ENCODE measurements around the gene PROCA1. TPM values are rescaled to one million over a fixed set of nuclear protein-coding genes. Genes with fewer than 3 reads are reported as not detected.

Gene PROCA1
- total and polyA plus RNA-seq, 2 of the 13 experiments (the other 11 are each of a cell fraction or from before 2014, with no cell fraction given) = 0.73 to 1.5 TPM

DNA sequence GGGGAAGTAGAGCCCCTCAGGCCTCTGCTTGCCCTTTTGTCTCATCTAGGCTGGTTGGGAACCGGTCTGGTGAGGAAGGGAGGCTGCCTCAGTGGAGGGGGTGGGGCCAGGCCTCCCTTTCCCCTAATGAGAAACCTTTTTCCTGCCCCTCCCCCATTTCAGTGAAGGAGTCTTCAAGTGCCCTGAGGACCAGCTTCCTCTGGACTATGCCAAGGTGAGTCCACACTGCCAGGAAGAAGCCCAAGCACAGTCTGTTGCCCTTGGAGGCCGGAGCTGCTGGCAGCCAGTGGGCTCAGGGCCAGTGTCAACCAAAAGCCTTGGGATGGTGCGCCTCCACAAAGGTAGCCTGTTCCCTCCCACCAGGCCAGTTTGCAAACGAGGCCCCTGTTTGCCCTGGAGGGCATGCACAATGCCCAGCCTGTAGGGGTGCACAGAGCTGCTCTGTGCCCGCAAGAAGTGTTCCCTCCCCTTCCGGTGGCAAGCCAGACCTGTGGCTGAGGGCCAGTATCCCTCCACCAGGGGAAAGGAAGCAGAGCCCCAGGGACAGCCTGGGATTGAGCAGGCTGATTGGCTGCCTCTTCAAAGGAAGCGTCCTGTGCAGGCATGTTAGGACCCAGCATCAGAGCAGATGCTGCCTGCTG, 35.5 kb upstream of the PROCA1 start:
- peaks cover 60% of the 10 kb centered on the region for H3K4me1 ChIP-seq (ENCODE audit: insufficient read depth, low read length)
- ChIA-PET POLR2A (interaction anchor here (12.3 kb wide), 1 partner anchor 20 kb away, joined by 590 read pairs; the partner anchor contains the start of genes NEK8 and TLCD1), CTCF (ENCODE audit: low intra/inter-chr PET ratio, low total read pairs) (interaction anchor here (1.3 to 1.4 kb wide), 2 partner anchors 20 to 100 kb away, joined by 4 read pairs; no protein-coding TSS in a partner anchor)
- WGBS (ENCODE audit: low lambda C conversion rate) = 95% methylated on average over 4 of the region's 7 CpGs
- 0 out of 6 replicates have a peak overlapping the region, but pooled peaks of 1 of the 3 experiments have one; percentile 93 for H3K4me3 ChIP-seq (replicated peaks in 1 of 3; ENCODE audit: insufficient read depth in 1 of 3, low read depth in 2 of 3, low read length in 3 of 3)
- no peak overlapping the region for H2AFZ ChIP-seq (ENCODE audit: low read length)
- in situ Hi-C loops (cut with HindIII; ENCODE audit: extremely low pct_ligation_motif_present, low pct_unique_long_range_greater_than_20kb) = loop anchor here (25.0 kb wide), 1 partner anchor 365 kb away; no protein-coding TSS in a partner anchor
- peaks cover 52% of the 10 kb centered on the region for H4K20me1 ChIP-seq (ENCODE audit: insufficient read depth, low read length)
- no peak for FAIRE-seq
- peak; percentile 97 for TF ChIP-seq HNRNPL (IDR thresholded peaks at IDR 0.05; ENCODE audit: low read depth, low read length)
- no peak for TF ChIP-seq ZNF383 (CRISPR knock-in tag; IDR thresholded peaks at IDR 0.05; ENCODE audit: borderline replicate concordance)
- TF ChIP-seq AGO2 (optimal IDR thresholded peaks at IDR 0.05; ENCODE audit: low read depth, low read length) = peak; percentile 24
- H3K9me3 ChIP-seq (ENCODE audit: low read length) = no peaks in the 10 kb centered on the region
- intact Hi-C loops (cut with micrococcal nuclease; ENCODE audit: unreplicated experiment) = no loop called here
- H3K4me2 ChIP-seq (ENCODE audit: low read depth, low read length) = no peak overlapping the region; the same call in 1 of the 2 replicates
- H3K9ac ChIP-seq (ENCODE audit: insufficient read depth, low read depth, low read length) = no peak overlapping the region
- DNase-seq (ENCODE audit: low spot score) = no peak
- H3K27ac ChIP-seq (ENCODE audit: extremely low read length, insufficient read depth, low read length) = peak overlapping the region; percentile 95
- BruUV-seq (replicated peaks) = no TSS peak
- no peaks in the 10 kb centered on the region; a peak in 1 of 5 replicates for H3K27me3 ChIP-seq (ENCODE audit: control insufficient read depth in 1 of 2, insufficient read depth in 2 of 2, low read length in 2 of 2)
- peaks cover 33% of the 10 kb centered on the region for H3K79me2 ChIP-seq (ENCODE audit: insufficient read depth, low read length)
- H3K36me3 ChIP-seq (replicated peaks in 1 of 2; ENCODE audit: control insufficient read depth in 1 of 2, insufficient read depth in 2 of 2, low read length in 2 of 2) = peaks cover 36 to 43% of the 10 kb centered on the region in 2 experiments
- no peak for ATAC-seq

DNA sequence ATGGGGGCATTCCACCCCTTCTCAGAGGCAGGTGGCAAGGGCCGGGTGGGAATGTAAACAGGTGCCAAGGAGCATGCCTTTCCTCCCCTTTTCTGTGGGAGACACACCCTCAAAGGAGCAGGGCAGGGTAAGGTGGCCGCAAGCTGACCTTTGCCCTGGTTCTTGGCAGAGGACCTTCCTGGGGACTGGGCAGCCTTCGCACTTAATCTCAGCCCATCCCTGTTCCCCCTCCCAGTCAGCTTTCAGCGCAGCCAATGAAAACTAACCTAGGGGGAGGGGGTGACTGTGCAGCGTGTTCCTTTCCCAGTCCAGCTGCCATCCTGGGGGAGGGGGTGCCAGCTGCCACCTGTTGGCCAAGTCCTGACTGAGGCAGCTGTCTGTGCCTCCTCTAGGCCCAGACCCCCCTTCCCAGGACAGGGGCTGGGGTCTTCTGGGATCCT, 34.9 kb upstream of the PROCA1 start:
- CTCF ChIA-PET (ENCODE audit: low intra/inter-chr PET ratio, low total read pairs) = interaction anchor here (1.3 to 1.4 kb wide), 2 partner anchors 20 to 100 kb away, joined by 4 read pairs; no protein-coding TSS in a partner anchor
- Histone ChIP-seq H3K27ac (ENCODE audit: extremely low read length, insufficient read depth, low read length) (peak overlapping the region; percentile 95), H4K20me1 (ENCODE audit: insufficient read depth, low read length) (peaks cover 52% of the 10 kb centered on the region), H3K36me3 (replicated peaks in 1 of 2; ENCODE audit: control insufficient read depth in 1 of 2, insufficient read depth in 2 of 2, low read length in 2 of 2) (peaks cover 35 to 43% of the 10 kb centered on the region in 2 experiments), H3K9me3 (ENCODE audit: low read length) (no peaks in the 10 kb centered on the region), H3K79me2 (ENCODE audit: insufficient read depth, low read length) (peaks cover 33% of the 10 kb centered on the region), H3K9ac (ENCODE audit: insufficient read depth, low read depth, low read length) (peak overlapping the region; percentile 98; the same call in 1 of the 2 replicates), H3K27me3 (ENCODE audit: control insufficient read depth in 1 of 2, insufficient read depth in 2 of 2, low read length in 2 of 2) (no peaks in the 10 kb centered on the region; a peak in 1 of 5 replicates), H3K4me1 (ENCODE audit: insufficient read depth, low read length) (peaks cover 65% of the 10 kb centered on the region), H3K4me3 (replicated peaks in 1 of 3; ENCODE audit: insufficient read depth in 1 of 3, low read depth in 2 of 3, low read length in 3 of 3) (peak overlapping the region in 1 of 3 experiments; percentile 93; a peak in 1 of 6 replicates), H2AFZ (ENCODE audit: low read length) (no peak overlapping the region), H3K4me2 (ENCODE audit: low read depth, low read length) (peak overlapping the region; percentile 98)
- ATAC-seq (no peak), FAIRE-seq (no peak), DNase-seq (ENCODE audit: low spot score) (no peak)
- POLR2A ChIA-PET = interaction anchor here (2.3 to 12.3 kb wide), 3 partner anchors 19 to 162 kb away, joined by 7 to 590 read pairs (median 92); partner anchors contain the start of genes NEK8, RPL23A and TLCD1
- BruUV-seq (replicated peaks) = no TSS peak
- WGBS (ENCODE audit: low lambda C conversion rate) = 50% methylated on average over 1 of the region's 5 CpGs
- intact Hi-C loops (cut with micrococcal nuclease; ENCODE audit: unreplicated experiment) (no loop called here), in situ Hi-C loops (cut with HindIII; ENCODE audit: extremely low pct_ligation_motif_present, low pct_unique_long_range_greater_than_20kb) (loop anchor here (25.0 kb wide), 1 partner anchor 366 kb away; no protein-coding TSS in a partner anchor)
- TF ChIP-seq ZNF772 (CRISPR knock-in tag; IDR thresholded peaks at IDR 0.05) = 0 out of 2 replicates have a peak, but pooled peaks have one; percentile 22
- TF ChIP-seq, protein P1, sequence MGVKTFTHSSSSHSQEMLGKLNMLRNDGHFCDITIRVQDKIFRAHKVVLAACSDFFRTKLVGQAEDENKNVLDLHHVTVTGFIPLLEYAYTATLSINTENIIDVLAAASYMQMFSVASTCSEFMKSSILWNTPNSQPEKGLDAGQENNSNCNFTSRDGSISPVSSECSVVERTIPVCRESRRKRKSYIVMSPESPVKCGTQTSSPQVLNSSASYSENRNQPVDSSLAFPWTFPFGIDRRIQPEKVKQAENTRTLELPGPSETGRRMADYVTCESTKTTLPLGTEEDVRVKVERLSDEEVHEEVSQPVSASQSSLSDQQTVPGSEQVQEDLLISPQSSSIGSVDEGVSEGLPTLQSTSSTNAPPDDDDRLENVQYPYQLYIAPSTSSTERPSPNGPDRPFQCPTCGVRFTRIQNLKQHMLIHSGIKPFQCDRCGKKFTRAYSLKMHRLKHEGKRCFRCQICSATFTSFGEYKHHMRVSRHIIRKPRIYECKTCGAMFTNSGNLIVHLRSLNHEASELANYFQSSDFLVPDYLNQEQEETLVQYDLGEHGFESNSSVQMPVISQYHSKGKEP (CRISPR knock-in tag; IDR thresholded peaks at IDR 0.05) = no peak
- TF ChIP-seq, protein P2, sequence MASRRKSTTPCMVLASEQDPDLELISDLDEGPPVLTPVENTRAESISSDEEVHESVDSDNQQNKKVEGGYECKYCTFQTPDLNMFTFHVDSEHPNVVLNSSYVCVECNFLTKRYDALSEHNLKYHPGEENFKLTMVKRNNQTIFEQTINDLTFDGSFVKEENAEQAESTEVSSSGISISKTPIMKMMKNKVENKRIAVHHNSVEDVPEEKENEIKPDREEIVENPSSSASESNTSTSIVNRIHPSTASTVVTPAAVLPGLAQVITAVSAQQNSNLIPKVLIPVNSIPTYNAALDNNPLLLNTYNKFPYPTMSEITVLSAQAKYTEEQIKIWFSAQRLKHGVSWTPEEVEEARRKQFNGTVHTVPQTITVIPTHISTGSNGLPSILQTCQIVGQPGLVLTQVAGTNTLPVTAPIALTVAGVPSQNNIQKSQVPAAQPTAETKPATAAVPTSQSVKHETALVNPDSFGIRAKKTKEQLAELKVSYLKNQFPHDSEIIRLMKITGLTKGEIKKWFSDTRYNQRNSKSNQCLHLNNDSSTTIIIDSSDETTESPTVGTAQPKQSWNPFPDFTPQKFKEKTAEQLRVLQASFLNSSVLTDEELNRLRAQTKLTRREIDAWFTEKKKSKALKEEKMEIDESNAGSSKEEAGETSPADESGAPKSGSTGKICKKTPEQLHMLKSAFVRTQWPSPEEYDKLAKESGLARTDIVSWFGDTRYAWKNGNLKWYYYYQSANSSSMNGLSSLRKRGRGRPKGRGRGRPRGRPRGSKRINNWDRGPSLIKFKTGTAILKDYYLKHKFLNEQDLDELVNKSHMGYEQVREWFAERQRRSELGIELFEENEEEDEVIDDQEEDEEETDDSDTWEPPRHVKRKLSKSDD (CRISPR knock-in tag; IDR thresholded peaks at IDR 0.05; ENCODE audit: low read depth) = 0 out of 2 replicates have a peak, but pooled peaks have one; percentile 25
- TF ChIP-seq ZNF724P (CRISPR knock-in tag; IDR thresholded peaks at IDR 0.05; ENCODE audit: borderline replicate concordance) = no peak
- TF ChIP-seq, protein P3, sequence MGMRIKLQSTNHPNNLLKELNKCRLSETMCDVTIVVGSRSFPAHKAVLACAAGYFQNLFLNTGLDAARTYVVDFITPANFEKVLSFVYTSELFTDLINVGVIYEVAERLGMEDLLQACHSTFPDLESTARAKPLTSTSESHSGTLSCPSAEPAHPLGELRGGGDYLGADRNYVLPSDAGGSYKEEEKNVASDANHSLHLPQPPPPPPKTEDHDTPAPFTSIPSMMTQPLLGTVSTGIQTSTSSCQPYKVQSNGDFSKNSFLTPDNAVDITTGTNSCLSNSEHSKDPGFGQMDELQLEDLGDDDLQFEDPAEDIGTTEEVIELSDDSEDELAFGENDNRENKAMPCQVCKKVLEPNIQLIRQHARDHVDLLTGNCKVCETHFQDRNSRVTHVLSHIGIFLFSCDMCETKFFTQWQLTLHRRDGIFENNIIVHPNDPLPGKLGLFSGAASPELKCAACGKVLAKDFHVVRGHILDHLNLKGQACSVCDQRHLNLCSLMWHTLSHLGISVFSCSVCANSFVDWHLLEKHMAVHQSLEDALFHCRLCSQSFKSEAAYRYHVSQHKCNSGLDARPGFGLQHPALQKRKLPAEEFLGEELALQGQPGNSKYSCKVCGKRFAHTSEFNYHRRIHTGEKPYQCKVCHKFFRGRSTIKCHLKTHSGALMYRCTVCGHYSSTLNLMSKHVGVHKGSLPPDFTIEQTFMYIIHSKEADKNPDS (CRISPR knock-in tag; IDR thresholded peaks at IDR 0.05) = no peak
- TF ChIP-seq PHB2 (IDR thresholded peaks at IDR 0.05; ENCODE audit: partially characterized antibody) = no peak

All from HepG2 (cell line).